A549 (cell line): ENCODE measurements around the gene ACSF3.

Source experiments
- ESRRA ChIP-seq: fragments of 150-350 bp; IDR thresholded peaks from 2 replicates; pipeline ENCODE4 v1.6.1; 2014; ENCODE audit warnings: mild to moderate bottlenecking, low read length, borderline replicate concordance
- HOXB13 ChIP-seq: fragments of 250-450 bp; sonication (Bioruptor Pico); IDR thresholded peaks from 2 replicates; pipeline ENCODE4 v1.5.0; 2020; ENCODE audit warnings: low read depth, mild to moderate bottlenecking, moderate library complexity
- KDM5A ChIP-seq: fragments of 200-600 bp; sonication (generic); IDR thresholded peaks from 2 replicates; pipeline ENCODE4 v1.6.1; 2016; ENCODE audit warnings: antibody characterized with exemption, mild to moderate bottlenecking
- MAFK ChIP-seq: fragments of 450-650 bp; IDR thresholded peaks from 2 replicates; pipeline ENCODE4 v1.6.1; 2014; ENCODE audit not compliant: partially characterized antibody
- PHF8 ChIP-seq: fragments of 200-600 bp; sonication (generic); IDR thresholded peaks from 2 replicates; pipeline ENCODE4 v1.6.1; 2016; ENCODE audit warnings: low read depth, mild to moderate bottlenecking, antibody characterized with exemption, moderate library complexity, borderline replicate concordance
- POLR2A ChIP-seq: IDR thresholded peaks from 2 replicates; pipeline ENCODE4 v1.6.1; 2012; ENCODE audit warnings: mild to moderate bottlenecking, low read length
- RAD21 ChIP-seq, 2 experiments: fragments of >200 bp in 1 of 2; sonication (Bioruptor Twin) in 1 of 2; formaldehyde crosslinking in 1 of 2; IDR thresholded peaks in 1 of 2; conservative IDR thresholded peaks in 1 of 2; 2 replicates in 1 of 2; 3 replicates in 1 of 2; pipeline ENCODE4 v1.6.1; 2012 to 2018; ENCODE audit warnings: inconsistent platforms in 1 of 2
- SREBF2 ChIP-seq: fragments of 450-650 bp; IDR thresholded peaks from 2 replicates; pipeline ENCODE4 v1.6.1; 2014; ENCODE audit warnings: mild to moderate bottlenecking, moderate library complexity
- TP53 ChIP-seq: fragments of 250-450 bp; sonication (Bioruptor Pico); IDR thresholded peaks from 2 replicates; pipeline ENCODE4 v1.5.0; 2021; ENCODE audit warnings: mild to moderate bottlenecking, moderate library complexity
- TF ChIP-seq, protein P1 (sequence below): fragments of >200 bp; sonication (Bioruptor Twin); formaldehyde crosslinking; IDR thresholded peaks from 3 replicates; pipeline ENCODE4 v1.5.1; 2016
- TF ChIP-seq, protein P2 (sequence below): IDR thresholded peaks from 2 replicates; pipeline ENCODE4 v1.6.1; 2012
- TF ChIP-seq, protein P3 (sequence below): fragments of 450-650 bp; IDR thresholded peaks from 2 replicates; pipeline ENCODE4 v1.6.1; 2014; ENCODE audit warnings: antibody characterized with exemption
- TF ChIP-seq, protein P4 (sequence below): fragments of 200-600 bp; sonication (generic); IDR thresholded peaks from 2 replicates; pipeline ENCODE4 v1.6.1; 2016; ENCODE audit warnings: antibody characterized with exemption, mild to moderate bottlenecking, moderate library complexity

DNA sequence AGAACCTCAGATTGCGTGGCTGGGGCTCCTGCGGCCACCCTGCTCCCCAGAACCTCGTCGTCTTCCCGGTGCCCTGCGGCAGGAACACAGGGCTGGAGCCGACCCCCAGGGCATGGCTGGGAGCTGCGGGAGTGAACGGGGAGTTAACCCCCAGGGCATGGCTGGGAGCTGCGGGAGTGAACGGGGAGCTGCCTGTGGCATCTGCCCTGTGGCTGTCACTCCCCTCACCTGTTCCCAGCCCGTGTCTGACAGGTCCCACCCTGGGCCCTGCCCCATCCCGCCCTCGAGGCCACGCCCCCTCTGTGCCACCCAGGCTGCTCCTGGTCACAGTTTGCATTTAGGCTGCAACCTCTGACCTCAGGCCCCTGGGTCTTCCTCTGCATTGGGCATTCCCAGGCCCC lies 39.4 kb upstream of the ACSF3 start:
- TF ChIP-seq POLR2A (no peak), ESRRA (no peak), TP53 (no peak), SREBF2 (no peak), MAFK (no peak), HOXB13 (CRISPR knock-in tag) (no peak), PHF8 (no peak), RAD21 (conservative IDR thresholded peaks at IDR 0.05 in 1 of 2, IDR thresholded peaks at IDR 0.05 in 1 of 2) (no peak), KDM5A (no peak)
- TF ChIP-seq, protein P1, sequence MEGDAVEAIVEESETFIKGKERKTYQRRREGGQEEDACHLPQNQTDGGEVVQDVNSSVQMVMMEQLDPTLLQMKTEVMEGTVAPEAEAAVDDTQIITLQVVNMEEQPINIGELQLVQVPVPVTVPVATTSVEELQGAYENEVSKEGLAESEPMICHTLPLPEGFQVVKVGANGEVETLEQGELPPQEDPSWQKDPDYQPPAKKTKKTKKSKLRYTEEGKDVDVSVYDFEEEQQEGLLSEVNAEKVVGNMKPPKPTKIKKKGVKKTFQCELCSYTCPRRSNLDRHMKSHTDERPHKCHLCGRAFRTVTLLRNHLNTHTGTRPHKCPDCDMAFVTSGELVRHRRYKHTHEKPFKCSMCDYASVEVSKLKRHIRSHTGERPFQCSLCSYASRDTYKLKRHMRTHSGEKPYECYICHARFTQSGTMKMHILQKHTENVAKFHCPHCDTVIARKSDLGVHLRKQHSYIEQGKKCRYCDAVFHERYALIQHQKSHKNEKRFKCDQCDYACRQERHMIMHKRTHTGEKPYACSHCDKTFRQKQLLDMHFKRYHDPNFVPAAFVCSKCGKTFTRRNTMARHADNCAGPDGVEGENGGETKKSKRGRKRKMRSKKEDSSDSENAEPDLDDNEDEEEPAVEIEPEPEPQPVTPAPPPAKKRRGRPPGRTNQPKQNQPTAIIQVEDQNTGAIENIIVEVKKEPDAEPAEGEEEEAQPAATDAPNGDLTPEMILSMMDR: no peak
- TF ChIP-seq, protein P2, sequence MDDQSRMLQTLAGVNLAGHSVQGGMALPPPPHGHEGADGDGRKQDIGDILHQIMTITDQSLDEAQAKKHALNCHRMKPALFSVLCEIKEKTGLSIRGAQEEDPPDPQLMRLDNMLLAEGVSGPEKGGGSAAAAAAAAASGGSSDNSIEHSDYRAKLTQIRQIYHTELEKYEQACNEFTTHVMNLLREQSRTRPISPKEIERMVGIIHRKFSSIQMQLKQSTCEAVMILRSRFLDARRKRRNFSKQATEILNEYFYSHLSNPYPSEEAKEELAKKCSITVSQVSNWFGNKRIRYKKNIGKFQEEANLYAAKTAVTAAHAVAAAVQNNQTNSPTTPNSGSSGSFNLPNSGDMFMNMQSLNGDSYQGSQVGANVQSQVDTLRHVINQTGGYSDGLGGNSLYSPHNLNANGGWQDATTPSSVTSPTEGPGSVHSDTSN: no peak
- TF ChIP-seq, protein P3, sequence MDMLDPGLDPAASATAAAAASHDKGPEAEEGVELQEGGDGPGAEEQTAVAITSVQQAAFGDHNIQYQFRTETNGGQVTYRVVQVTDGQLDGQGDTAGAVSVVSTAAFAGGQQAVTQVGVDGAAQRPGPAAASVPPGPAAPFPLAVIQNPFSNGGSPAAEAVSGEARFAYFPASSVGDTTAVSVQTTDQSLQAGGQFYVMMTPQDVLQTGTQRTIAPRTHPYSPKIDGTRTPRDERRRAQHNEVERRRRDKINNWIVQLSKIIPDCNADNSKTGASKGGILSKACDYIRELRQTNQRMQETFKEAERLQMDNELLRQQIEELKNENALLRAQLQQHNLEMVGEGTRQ: no peak
- TF ChIP-seq, protein P4, sequence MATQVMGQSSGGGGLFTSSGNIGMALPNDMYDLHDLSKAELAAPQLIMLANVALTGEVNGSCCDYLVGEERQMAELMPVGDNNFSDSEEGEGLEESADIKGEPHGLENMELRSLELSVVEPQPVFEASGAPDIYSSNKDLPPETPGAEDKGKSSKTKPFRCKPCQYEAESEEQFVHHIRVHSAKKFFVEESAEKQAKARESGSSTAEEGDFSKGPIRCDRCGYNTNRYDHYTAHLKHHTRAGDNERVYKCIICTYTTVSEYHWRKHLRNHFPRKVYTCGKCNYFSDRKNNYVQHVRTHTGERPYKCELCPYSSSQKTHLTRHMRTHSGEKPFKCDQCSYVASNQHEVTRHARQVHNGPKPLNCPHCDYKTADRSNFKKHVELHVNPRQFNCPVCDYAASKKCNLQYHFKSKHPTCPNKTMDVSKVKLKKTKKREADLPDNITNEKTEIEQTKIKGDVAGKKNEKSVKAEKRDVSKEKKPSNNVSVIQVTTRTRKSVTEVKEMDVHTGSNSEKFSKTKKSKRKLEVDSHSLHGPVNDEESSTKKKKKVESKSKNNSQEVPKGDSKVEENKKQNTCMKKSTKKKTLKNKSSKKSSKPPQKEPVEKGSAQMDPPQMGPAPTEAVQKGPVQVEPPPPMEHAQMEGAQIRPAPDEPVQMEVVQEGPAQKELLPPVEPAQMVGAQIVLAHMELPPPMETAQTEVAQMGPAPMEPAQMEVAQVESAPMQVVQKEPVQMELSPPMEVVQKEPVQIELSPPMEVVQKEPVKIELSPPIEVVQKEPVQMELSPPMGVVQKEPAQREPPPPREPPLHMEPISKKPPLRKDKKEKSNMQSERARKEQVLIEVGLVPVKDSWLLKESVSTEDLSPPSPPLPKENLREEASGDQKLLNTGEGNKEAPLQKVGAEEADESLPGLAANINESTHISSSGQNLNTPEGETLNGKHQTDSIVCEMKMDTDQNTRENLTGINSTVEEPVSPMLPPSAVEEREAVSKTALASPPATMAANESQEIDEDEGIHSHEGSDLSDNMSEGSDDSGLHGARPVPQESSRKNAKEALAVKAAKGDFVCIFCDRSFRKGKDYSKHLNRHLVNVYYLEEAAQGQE: no peak
